NT2/D1 (cell line): Measurements from ENCODE around the gene IQSEC1.

Experiments used
- SUZ12 ChIP-seq: IDR thresholded peaks from 2 replicates; pipeline ENCODE4 v1.6.1; 2011; ENCODE audit not compliant: insufficient read length, insufficient read depth; ENCODE audit errors: extremely low read depth
- YY1 ChIP-seq: IDR thresholded peaks from 2 replicates; pipeline ENCODE4 v1.6.1; 2011; ENCODE audit not compliant: insufficient read length, insufficient read depth
- ZNF274 ChIP-seq: IDR thresholded peaks from 2 replicates; pipeline ENCODE4 v1.6.1; 2011; ENCODE audit warnings: mild to moderate bottlenecking, low read depth, low read length

GRCh38 chr3:13080591-13080990 lies 7.4 kb upstream of the IQSEC1 start:
- TF ChIP-seq ZNF274 = no peak
- no peak for TF ChIP-seq SUZ12
- TF ChIP-seq YY1 = no peak
